HepG2 (cell line): ENCODE measurements around the gene LRRC25. TPM values are rescaled to one million over a fixed set of nuclear protein-coding genes. Genes with fewer than 3 reads are reported as not detected.

Experiments used
- ATRX ChIP-seq: sonication (generic); formaldehyde crosslinking; IDR thresholded peaks from 2 replicates; pipeline ENCODE4 v1.4.0; 2020; ENCODE audit warnings: missing genetic modification reagents, borderline replicate concordance
- CENPBD1 ChIP-seq: sonication (generic); formaldehyde crosslinking; IDR thresholded peaks from 2 replicates; pipeline ENCODE4 v1.8.0; 2022; ENCODE audit warnings: missing genetic modification reagents, low read depth, mild to moderate bottlenecking, borderline replicate concordance
- HMG20B ChIP-seq: conservative IDR thresholded peaks from 2 replicates; pipeline ENCODE4 v1.6.1; 2016; ENCODE audit warnings: missing genetic modification reagents, missing compliant biosample characterization
- KLF12 ChIP-seq: sonication (generic); formaldehyde crosslinking; IDR thresholded peaks from 2 replicates; pipeline ENCODE4 v1.4.0; 2020; ENCODE audit warnings: missing genetic modification reagents, borderline replicate concordance
- MEIS1 ChIP-seq: sonication (generic); formaldehyde crosslinking; IDR thresholded peaks from 2 replicates; pipeline ENCODE4 v1.9.0; 2021; ENCODE audit warnings: mild to moderate bottlenecking, missing genetic modification reagents, moderate library complexity, borderline replicate concordance
- MYNN ChIP-seq: sonication (generic); formaldehyde crosslinking; IDR thresholded peaks from 2 replicates; pipeline ENCODE4 v1.4.0; 2020; ENCODE audit warnings: mild to moderate bottlenecking, low read depth, missing genetic modification reagents
- MZF1 ChIP-seq: sonication (generic); formaldehyde crosslinking; IDR thresholded peaks from 2 replicates; pipeline ENCODE4 v1.8.1; 2023; ENCODE audit warnings: mild to moderate bottlenecking, missing genetic modification reagents, borderline replicate concordance
- NFKBIZ ChIP-seq: IDR thresholded peaks from 2 replicates; pipeline ENCODE4 v1.6.1; 2018; ENCODE audit warnings: missing genetic modification reagents, missing compliant biosample characterization
- PHF8 ChIP-seq: sonication (generic); formaldehyde crosslinking; IDR thresholded peaks from 2 replicates; pipeline ENCODE4 v1.5.0; 2020; ENCODE audit warnings: missing genetic modification reagents
- POLR2AphosphoS5 ChIP-seq: IDR thresholded peaks from 2 replicates; pipeline ENCODE4 v1.6.1; 2012; ENCODE audit warnings: low read depth, low read length
- PPARG ChIP-seq: conservative IDR thresholded peaks from 2 replicates; pipeline ENCODE4 v1.6.1; 2016; ENCODE audit warnings: missing biosample characterization, missing genetic modification reagents
- REST ChIP-seq, 2 experiments: IDR thresholded peaks; 2 replicates each; pipeline ENCODE4 v1.6.1; 2011 to 2012; ENCODE audit warnings: low read length in 2 of 2, borderline replicate concordance in 1 of 2, low read depth in 1 of 2, mild to moderate bottlenecking in 1 of 2, moderate library complexity in 1 of 2
- SP1 ChIP-seq, 2 experiments: fragments of 450-650 bp in 1 of 2; sonication (generic) in 1 of 2; formaldehyde crosslinking in 1 of 2; IDR thresholded peaks; 2 replicates each; pipeline versions ENCODE4 v1.4.0 to v1.6.1; 2016 to 2020; ENCODE audit warnings: missing genetic modification reagents in 1 of 2
- YEATS2 ChIP-seq: sonication (generic); formaldehyde crosslinking; IDR thresholded peaks from 2 replicates; pipeline ENCODE4 v1.4.0; 2020; ENCODE audit warnings: missing genetic modification reagents, borderline replicate concordance
- ZBTB39 ChIP-seq: sonication (generic); formaldehyde crosslinking; IDR thresholded peaks from 2 replicates; pipeline ENCODE4 v1.5.0; 2020; ENCODE audit warnings: missing genetic modification reagents
- ZNF101 ChIP-seq: sonication (generic); formaldehyde crosslinking; IDR thresholded peaks from 2 replicates; pipeline ENCODE4 v1.4.0; 2020; ENCODE audit warnings: mild to moderate bottlenecking, low read depth, missing genetic modification reagents, borderline replicate concordance
- ZNF235 ChIP-seq: sonication (generic); formaldehyde crosslinking; IDR thresholded peaks from 2 replicates; pipeline ENCODE4 v1.8.1; 2023; ENCODE audit warnings: mild to moderate bottlenecking, missing genetic modification reagents, borderline replicate concordance
- ZNF256 ChIP-seq: sonication (generic); formaldehyde crosslinking; conservative IDR thresholded peaks from 2 replicates; pipeline ENCODE4 v1.4.0; 2020; ENCODE audit warnings: missing genetic modification reagents
- ZNF274 ChIP-seq: sonication (generic); formaldehyde crosslinking; IDR thresholded peaks from 2 replicates; pipeline ENCODE4 v1.5.1; 2020; ENCODE audit warnings: mild to moderate bottlenecking, missing genetic modification reagents
- ZNF292 ChIP-seq: sonication (generic); formaldehyde crosslinking; IDR thresholded peaks from 2 replicates; pipeline ENCODE4 v1.8.1; 2022; ENCODE audit warnings: mild to moderate bottlenecking, low read depth, missing genetic modification reagents, borderline replicate concordance
- ZNF562 ChIP-seq: sonication (generic); formaldehyde crosslinking; IDR thresholded peaks from 2 replicates; pipeline ENCODE4 v1.8.0; 2022; ENCODE audit warnings: missing genetic modification reagents, borderline replicate concordance
- ZNF672 ChIP-seq: sonication (generic); formaldehyde crosslinking; IDR thresholded peaks from 2 replicates; pipeline ENCODE4 v1.8.1; 2022; ENCODE audit warnings: missing genetic modification reagents
- ZNF780A ChIP-seq: sonication (generic); formaldehyde crosslinking; IDR thresholded peaks from 2 replicates; pipeline ENCODE4 v1.8.0; 2022; ENCODE audit warnings: mild to moderate bottlenecking, missing genetic modification reagents, moderate library complexity
- polyA plus RNA-seq, 8 experiments: library from polyadenylated mRNA; depleted of rRNA in 3 of 8; stranded (reverse) in 7 of 8; unstranded in 1 of 8; fragments of >200 nt; fragmentation: Illumina TruSeq in 4 of 8; extraction: Trizol in 4 of 8; gene quantifications; 2 replicates each; pipeline versions ENCODE4 v1.2.1 to v1.2.3, GENCODE V29; 2011 to 2016; ENCODE audit warnings: low read depth in 4 of 8, missing spikeins in 1 of 8, mixed read lengths in 1 of 8; ENCODE audit not compliant: insufficient read depth in 1 of 8
- total RNA-seq, 5 experiments: library from RNA; depleted of rRNA; stranded (reverse); fragments of >200 nt; fragmentation: Illumina TruSeq; extraction: Trizol; gene quantifications; 2 replicates each; pipeline ENCODE4 v1.2.3, GENCODE V29; 2016; ENCODE audit warnings: low read depth in 1 of 5

The LRRC25 gene
- total and polyA plus RNA-seq, 2 of the 13 experiments (the other 11 are each of a cell fraction or from before 2014, with no cell fraction given): 0.13 to 0.53 TPM

GRCh38 chr19:18388100-18388959 lies 9.1 kb downstream of the LRRC25 start (continued):
- TF ChIP-seq ZNF235 (CRISPR knock-in tag): peak; percentile 92; the same call in 1 of the 2 replicates
- 0 out of 2 replicates have a peak, but pooled peaks have one; percentile 13 for TF ChIP-seq YEATS2
- TF ChIP-seq MZF1 (CRISPR knock-in tag): no peak
- TF ChIP-seq CENPBD1 (CRISPR knock-in tag): no peak
- TF ChIP-seq PPARG (CRISPR knock-in tag): no peak
- TF ChIP-seq REST (IDR thresholded peaks at IDR 0.05; ENCODE audit: borderline replicate concordance in 1 of 2, low read depth in 1 of 2, low read length in 2 of 2): no peak; a peak in 1 of 4 replicates
- no peak for TF ChIP-seq SP1 (IDR thresholded peaks at IDR 0.05)
- no peak; the same call in 1 of the 2 replicates for TF ChIP-seq SP1 (CRISPR knock-in tag; IDR thresholded peaks at IDR 0.05)
- TF ChIP-seq POLR2AphosphoS5: no peak
- peak; percentile 90 for TF ChIP-seq ZNF274 (CRISPR knock-in tag)
- no peak for TF ChIP-seq ZNF292 (CRISPR knock-in tag)
- peak; percentile 94; the same call in 1 of the 2 replicates for TF ChIP-seq ZNF672
- TF ChIP-seq ZNF562 (CRISPR knock-in tag): 0 out of 2 replicates have a peak, but pooled peaks have one; percentile 55
- no peak for TF ChIP-seq MYNN (CRISPR knock-in tag)
- TF ChIP-seq ATRX (CRISPR knock-in tag): no peak
- no peak for TF ChIP-seq ZNF256 (CRISPR knock-in tag)
- TF ChIP-seq NFKBIZ: no peak
- TF ChIP-seq HMG20B (CRISPR knock-in tag): no peak
- no peak for TF ChIP-seq ZNF101 (CRISPR knock-in tag)
- TF ChIP-seq PHF8 (CRISPR knock-in tag): peak; percentile 68
- peak; percentile 60; the same call in 1 of the 2 replicates for TF ChIP-seq ZBTB39 (CRISPR knock-in tag)
- TF ChIP-seq KLF12 (CRISPR knock-in tag): 0 out of 2 replicates have a peak, but pooled peaks have one; percentile 72
- TF ChIP-seq ZNF780A (CRISPR knock-in tag): 0 out of 2 replicates have a peak, but pooled peaks have one; percentile 74
- peak; percentile 68; the same call in 1 of the 2 replicates for TF ChIP-seq MEIS1
